GM19099 (cell line): Measurements from ENCODE around the gene ZC3H11A.
A peak's percentile ranks its signal among the peaks of the same experiment; 100 is the strongest.

Source experiments
- POLR2A ChIP-seq: IDR thresholded peaks from 3 replicates; pipeline ENCODE4 v1.6.1; 2011; ENCODE audit warnings: low read depth; ENCODE audit not compliant: insufficient read length; ENCODE audit errors: extremely low read depth

ZC3H11A gene

GRCh38 chr1:203795441-203796235 is at the start of gene ZC3H11A, which contains the start of gene ZBED6:
TSS of gene ZC3H11A (plus strand) at chr1:203795623. CDS start at chr1:203817071, 21,448 bp downstream.
TSS of gene ZBED6 (plus strand) at chr1:203795623. CDS start at chr1:203797523, 1,900 bp downstream.
- TF ChIP-seq POLR2A = peak; percentile 59

GRCh38 chr1:203746281-203746680 is 49.1 kb upstream of the ZC3H11A start:
- no peak for TF ChIP-seq POLR2A

- no peak for TF ChIP-seq POLR2A
These were observed 44.4 kb upstream of the ZC3H11A start for GRCh38 chr1:203751051-203751450.

GRCh38 chr1:203754455-203754864 is 41.0 kb upstream of the ZC3H11A start:
- peak; percentile 48 for TF ChIP-seq POLR2A

- TF ChIP-seq POLR2A = no peak
These were observed 39.4 kb upstream of the ZC3H11A start for GRCh38 chr1:203756036-203756435.

- no peak for TF ChIP-seq POLR2A
These were observed 34.9 kb upstream of the ZC3H11A start for GRCh38 chr1:203760506-203760905.

GRCh38 chr1:203763505-203763904 is 31.9 kb upstream of the ZC3H11A start:
- TF ChIP-seq POLR2A = no peak

GRCh38 chr1:203764105-203765028 is 31.1 kb upstream of the ZC3H11A start:
- no peak for TF ChIP-seq POLR2A

- TF ChIP-seq POLR2A = peak; percentile 91
These were observed 30.2 kb upstream of the ZC3H11A start, which contains the start of gene LAX1 for GRCh38 chr1:203765029-203765837. TSS of gene LAX1 (plus strand) at chr1:203765183. CDS start at chr1:203765566, 383 bp downstream.

- TF ChIP-seq POLR2A = no peak
These were observed 27.2 kb upstream of the ZC3H11A start for GRCh38 chr1:203768256-203768655.

GRCh38 chr1:203769505-203770343 is 25.7 kb upstream of the ZC3H11A start:
- TF ChIP-seq POLR2A = no peak

GRCh38 chr1:203771901-203772301 is 23.5 kb upstream of the ZC3H11A start:
- TF ChIP-seq POLR2A = no peak

- no peak for TF ChIP-seq POLR2A
These were observed 22.6 kb upstream of the ZC3H11A start for GRCh38 chr1:203772836-203773235.

GRCh38 chr1:203776636-203777035 is 18.8 kb upstream of the ZC3H11A start:
- no peak for TF ChIP-seq POLR2A
